ENCODE measurements around the gene PACSIN3. TPM values are rescaled to one million over a fixed set of nuclear protein-coding genes. Genes with fewer than 3 reads are reported as not detected.

The PACSIN3 gene
- total and polyA plus RNA-seq, 2 of the 8 experiments (the other 6 are each of a cell fraction or from before 2014, with no cell fraction given) = 23.8 to 47.2 TPM

DNA sequence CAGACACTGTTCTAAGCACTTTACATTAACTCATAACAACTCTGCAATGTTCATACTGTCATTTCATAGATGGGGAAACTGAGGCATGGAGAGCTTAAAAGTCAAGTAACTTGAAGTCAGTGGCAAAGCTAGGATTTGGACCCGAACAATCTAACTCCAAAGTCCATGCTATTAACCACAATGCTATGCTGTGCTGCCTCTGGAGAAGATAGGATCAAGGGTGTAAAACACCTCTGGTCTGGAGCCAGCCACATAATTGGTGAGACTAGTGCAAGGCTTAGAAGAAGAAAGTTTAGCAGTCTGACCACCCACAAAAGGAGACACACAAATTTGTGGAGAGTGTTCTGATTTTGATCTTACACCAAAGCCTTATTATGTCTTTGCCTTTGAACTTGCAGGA is 53.3 kb downstream of the PACSIN3 start:
- Histone ChIP-seq H3K27me3 (replicated peaks in 1 of 4; ENCODE audit: control insufficient read depth in 3 of 4, extremely low read depth in 1 of 4, insufficient read depth in 3 of 4, low read length in 3 of 4) (no peaks in the 10 kb centered on the region), H3K56ac (replicated peaks; ENCODE audit: insufficient read length, low read depth, low read length) (no peak overlapping the region), H4K5ac (ENCODE audit: insufficient read length, low read depth, low read length) (no peak overlapping the region), H3K23ac (ENCODE audit: insufficient read length) (no peak overlapping the region), H2BK5ac (ENCODE audit: low read depth, low read length) (no peak overlapping the region), H4K91ac (replicated peaks; ENCODE audit: insufficient read length, low read length) (no peak overlapping the region), H3K18ac (ENCODE audit: extremely low read depth, low read length) (no peak overlapping the region), H3K4ac (replicated peaks; ENCODE audit: insufficient read length, low read depth, low read length) (no peak overlapping the region), H3K9ac (replicated peaks in 1 of 4; ENCODE audit: extremely low read depth in 1 of 4, low read depth in 3 of 4, low read length in 3 of 4) (no peak overlapping the region), H3K79me2 (ENCODE audit: control insufficient read depth in 1 of 2, insufficient read depth in 2 of 2, low read length in 2 of 2) (no peaks in the 10 kb centered on the region), H3K4me1 (replicated peaks in 1 of 4; ENCODE audit: control insufficient read depth in 3 of 4, insufficient read depth in 4 of 4, low read length in 3 of 4) (peaks cover 2 to 9% (median 6%) of the 10 kb centered on the region in 4 experiments; a peak in 5 of 7 replicates), H3K36me3 (ENCODE audit: control insufficient read depth in 2 of 4, insufficient read depth in 4 of 4, low read length in 3 of 4) (no peaks in the 10 kb centered on the region), H3K14ac (ENCODE audit: insufficient read length) (no peak overlapping the region), H3K23me2 (ENCODE audit: low read depth, low read length) (no peaks in the 10 kb centered on the region), H4K8ac (ENCODE audit: extremely low read depth, insufficient read depth, low read length) (no peak overlapping the region), H2BK120ac (replicated peaks; ENCODE audit: low read depth, low read length) (no peak overlapping the region), H3K79me1 (ENCODE audit: low read depth, low read length) (no peaks in the 10 kb centered on the region), H3K27ac (ENCODE audit: low read depth, low read length) (no peak overlapping the region), H3K4me3 (ENCODE audit: extremely low read depth in 1 of 4, insufficient read depth in 2 of 4, low read depth in 3 of 4, low read length in 4 of 4) (no peak overlapping the region), H2BK20ac (ENCODE audit: low read length) (no peak overlapping the region), H2BK12ac (ENCODE audit: low read depth, low read length) (no peak overlapping the region), H2BK15ac (ENCODE audit: low read length) (no peak overlapping the region), H2AK5ac (ENCODE audit: low read depth, low read length) (no peak overlapping the region), H3K9me3 (ENCODE audit: insufficient read depth in 2 of 2, low read depth in 1 of 2, low read length in 1 of 2) (no peaks in the 10 kb centered on the region), H4K20me1 (replicated peaks in 1 of 2; ENCODE audit: control insufficient read depth in 1 of 2, insufficient read depth in 2 of 2, low read length in 2 of 2) (no peaks in the 10 kb centered on the region), H3K4me2 (ENCODE audit: insufficient read depth in 1 of 2, low read depth in 2 of 2, low read length in 2 of 2) (no peak overlapping the region), H2AFZ (ENCODE audit: low read length) (no peak overlapping the region)
- 91% methylated on average over 1 of the region's 1 CpG; no CpG with 5 or more reads in 1 of the 2 experiments for WGBS, 2 experiments (ENCODE audit: extremely low coverage in 1 of 2, insufficient coverage in 1 of 2, insufficient read length in 1 of 2, insufficient replicate concordance in 2 of 2, low coverage in 1 of 2, low lambda C conversion rate in 2 of 2, missing lambda C conversion rate in 1 of 2)
- DNase-seq (ENCODE audit: low read depth in 1 of 2, low spot score in 2 of 2) (no peak), FAIRE-seq (no peak)
- TF ChIP-seq TCF12 (IDR thresholded peaks at IDR 0.05; ENCODE audit: low read depth, low read length) (no peak), KDM1A (IDR thresholded peaks at IDR 0.05; ENCODE audit: borderline replicate concordance, low read length) (no peak), POLR2A (IDR thresholded peaks at IDR 0.05; ENCODE audit: control extremely low read depth in 1 of 2, low read depth in 2 of 2, low read length in 2 of 2) (no peak)
- TF ChIP-seq, protein P1, sequence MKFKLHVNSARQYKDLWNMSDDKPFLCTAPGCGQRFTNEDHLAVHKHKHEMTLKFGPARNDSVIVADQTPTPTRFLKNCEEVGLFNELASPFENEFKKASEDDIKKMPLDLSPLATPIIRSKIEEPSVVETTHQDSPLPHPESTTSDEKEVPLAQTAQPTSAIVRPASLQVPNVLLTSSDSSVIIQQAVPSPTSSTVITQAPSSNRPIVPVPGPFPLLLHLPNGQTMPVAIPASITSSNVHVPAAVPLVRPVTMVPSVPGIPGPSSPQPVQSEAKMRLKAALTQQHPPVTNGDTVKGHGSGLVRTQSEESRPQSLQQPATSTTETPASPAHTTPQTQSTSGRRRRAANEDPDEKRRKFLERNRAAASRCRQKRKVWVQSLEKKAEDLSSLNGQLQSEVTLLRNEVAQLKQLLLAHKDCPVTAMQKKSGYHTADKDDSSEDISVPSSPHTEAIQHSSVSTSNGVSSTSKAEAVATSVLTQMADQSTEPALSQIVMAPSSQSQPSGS (IDR thresholded peaks at IDR 0.05; ENCODE audit: low read length) = no peak
- CTCF ChIA-PET (ENCODE audit: partially characterized antibody) = interaction anchor here (0.8 to 1.4 kb wide), 2 partner anchors 9 to 13 kb away, joined by 3 to 4 read pairs; no protein-coding TSS in a partner anchor
- POLR2A ChIA-PET (ENCODE audit: partially characterized antibody) = no interaction called here
